ENCODE measurements around the gene U2AF1L4. TPM values are rescaled to one million over a fixed set of nuclear protein-coding genes. Genes with fewer than 3 reads are reported as not detected.

U2AF1L4 gene
- total RNA-seq, 1 donor from 2014 or later, result 27.4 TPM

DNA sequence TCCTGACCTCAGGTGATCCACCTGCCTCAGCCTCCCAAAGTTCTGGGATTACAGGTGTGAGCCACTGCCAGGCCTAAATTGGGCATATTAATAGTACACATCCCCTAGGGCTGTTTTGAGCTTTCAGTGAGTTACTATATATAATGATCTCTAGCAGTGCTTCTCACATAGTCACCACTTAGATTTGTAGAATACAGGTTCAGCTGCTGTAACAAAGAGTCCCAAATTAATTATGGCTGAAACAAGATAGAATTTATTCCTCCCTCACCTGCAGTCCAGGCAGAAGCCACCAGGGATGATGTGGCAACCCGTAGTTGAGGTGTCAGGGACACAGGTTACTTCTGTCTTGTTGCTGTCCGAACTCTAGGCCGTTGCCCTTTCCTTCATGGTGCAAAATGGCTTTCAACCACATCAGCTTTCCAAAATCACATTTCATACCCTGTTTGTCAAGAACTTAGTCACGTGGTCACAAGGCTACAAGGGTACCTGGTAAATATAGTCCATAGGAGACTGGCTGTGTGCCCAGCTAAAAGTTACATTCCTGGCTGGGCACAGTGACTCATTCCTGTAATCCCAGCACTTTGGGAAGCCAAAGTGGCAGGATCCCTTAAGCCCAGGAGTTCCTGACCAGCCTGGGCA, 15.6 kb upstream of the U2AF1L4 start:
- H3K9me3 Mint-ChIP-seq, result no peaks in the 10 kb centered on the region
- DNase-seq (ENCODE audit: low spot score), result no peak
- peaks cover 18% of the 10 kb centered on the region for H3K4me1 Mint-ChIP-seq (ENCODE audit: low read depth)
- H3K27me3 Mint-ChIP-seq (ENCODE audit: low read depth), result no peaks in the 10 kb centered on the region
- intact Hi-C loops (cut with micrococcal nuclease), result no loop called here
- H3K27ac Mint-ChIP-seq, result no peak overlapping the region
- H3K4me3 Mint-ChIP-seq (ENCODE audit: low read depth), result no peak overlapping the region
- H3K36me3 Mint-ChIP-seq (ENCODE audit: low read depth), result peaks cover 40% of the 10 kb centered on the region

DNA sequence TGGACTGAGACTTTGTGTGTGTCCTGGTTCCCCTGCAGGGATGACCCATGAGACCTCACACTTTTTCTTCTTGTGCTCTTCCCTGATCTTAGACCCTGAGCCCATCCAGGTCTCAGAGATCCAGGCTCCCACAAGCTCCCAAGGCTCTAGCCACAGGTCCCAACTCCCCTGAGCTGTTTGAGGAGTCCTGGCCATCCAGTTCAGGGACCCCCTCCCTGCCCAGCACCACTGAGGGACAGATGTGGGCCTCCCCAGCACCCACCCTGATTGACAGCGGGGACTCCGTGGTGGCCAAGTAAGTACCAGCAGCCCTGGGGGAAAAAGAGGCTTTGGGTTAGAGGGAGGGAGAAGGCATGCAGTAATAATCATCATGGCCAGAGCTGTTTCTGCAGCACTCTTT, 14.5 kb upstream of the U2AF1L4 start:
- no peaks in the 10 kb centered on the region for H3K9me3 Mint-ChIP-seq
- H3K27ac Mint-ChIP-seq, result peak overlapping the region; percentile 73
- peaks cover 21% of the 10 kb centered on the region for H3K4me1 Mint-ChIP-seq (ENCODE audit: low read depth)
- peaks cover 43% of the 10 kb centered on the region for H3K36me3 Mint-ChIP-seq (ENCODE audit: low read depth)
- no peak for DNase-seq (ENCODE audit: low spot score)
- no peaks in the 10 kb centered on the region for H3K27me3 Mint-ChIP-seq (ENCODE audit: low read depth)
- intact Hi-C loops (cut with micrococcal nuclease), result loop anchor here (2.0 to 5.0 kb wide), 2 partner anchors 15 to 358 kb away; partner anchors contain the start of genes ARHGAP33 and TBCB
- H3K4me3 Mint-ChIP-seq (ENCODE audit: low read depth), result peak overlapping the region; percentile 83

DNA sequence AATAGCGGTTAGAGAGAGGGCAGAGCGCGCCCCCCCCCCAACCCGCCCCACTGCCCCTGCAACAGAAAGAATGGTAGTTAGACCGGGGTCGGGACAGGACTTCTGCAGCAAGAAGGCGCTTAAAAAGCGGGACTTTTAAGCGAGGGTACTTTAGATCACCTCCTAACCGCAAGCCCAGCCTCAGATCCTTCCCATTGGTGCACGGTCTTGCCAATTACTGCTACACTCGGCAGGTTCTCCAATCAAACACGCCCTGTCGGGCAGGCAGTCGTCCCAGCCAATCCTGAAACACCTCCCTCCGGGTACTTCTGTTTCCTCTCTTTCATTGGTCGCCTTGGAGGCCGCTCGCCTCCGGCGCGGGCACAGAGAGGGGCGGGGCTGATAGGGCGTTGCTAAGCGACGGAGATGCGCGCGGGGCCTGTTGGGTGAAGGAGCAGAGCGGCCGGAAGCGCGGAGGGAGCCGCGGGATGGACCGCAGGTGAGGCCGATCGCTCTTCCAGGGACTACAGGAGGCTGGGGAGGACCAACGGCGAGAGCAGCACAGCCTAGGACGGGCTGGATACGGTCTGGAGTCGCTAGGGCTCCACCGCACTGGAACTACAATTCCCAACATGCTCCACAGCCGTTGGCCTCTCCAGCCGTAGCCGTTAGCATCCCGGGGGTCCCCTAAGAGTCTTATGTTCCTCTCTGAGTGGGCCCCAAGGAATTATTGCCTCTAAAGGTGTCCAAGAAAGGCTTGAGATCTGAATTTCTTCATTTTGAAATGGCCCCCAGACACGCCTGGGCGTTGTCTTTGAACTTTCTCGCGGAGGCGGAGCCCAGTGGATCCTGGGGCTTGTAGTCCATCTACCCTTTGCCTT, 12.8 kb upstream of the U2AF1L4 start, which contains the start of gene PROSER3:
Gene PROSER3 (plus strand): TSS at position 428 of the 860 bp plus-strand sequence. CDS start 40 bp downstream, at position 468.
- H3K9me3 Mint-ChIP-seq, result no peaks in the 10 kb centered on the region
- intact Hi-C loops (cut with micrococcal nuclease), result loop anchor here (1.0 to 5.0 kb wide), 5 partner anchors 10 to 359 kb away; partner anchors contain the start of genes ARHGAP33, LIN37 and TBCB
- H3K4me1 Mint-ChIP-seq (ENCODE audit: low read depth), result peaks cover 21% of the 10 kb centered on the region
- H3K4me3 Mint-ChIP-seq (ENCODE audit: low read depth), result peak within 1 kb of the TSS; percentile 83
- H3K36me3 Mint-ChIP-seq (ENCODE audit: low read depth), result peaks cover 48% of the 10 kb centered on the region
- H3K27me3 Mint-ChIP-seq (ENCODE audit: low read depth), result no peaks in the 10 kb centered on the region
- DNase-seq (ENCODE audit: low spot score), result peak; percentile 100
- H3K27ac Mint-ChIP-seq, result peak within 1 kb of the TSS; percentile 85

DNA sequence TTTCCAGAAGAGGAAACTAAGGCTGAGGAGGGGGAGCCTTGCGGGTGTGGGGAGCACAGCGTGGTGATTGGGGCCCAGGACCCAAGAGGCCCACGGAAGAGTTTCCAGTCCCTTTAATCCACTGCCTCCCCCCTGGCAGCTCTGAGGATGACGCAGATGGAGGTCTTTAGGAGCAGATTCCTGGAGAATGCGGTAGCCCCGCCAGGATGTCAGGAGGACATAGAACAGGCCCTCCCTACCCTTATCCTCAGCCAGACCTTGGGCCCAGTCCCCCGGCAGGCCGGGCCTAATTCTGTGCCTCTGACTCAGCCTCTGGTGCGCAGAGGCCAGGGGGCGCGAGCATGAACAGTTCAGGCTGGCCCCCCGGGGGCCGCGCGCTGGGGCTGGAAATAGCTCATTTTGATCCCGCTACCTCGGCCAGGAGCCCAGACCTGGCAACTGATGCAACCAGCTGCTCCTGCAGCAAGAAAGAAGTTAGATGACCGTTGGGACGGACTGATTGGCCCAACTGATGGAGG, 12.1 kb upstream of the U2AF1L4 start:
- intact Hi-C loops (cut with micrococcal nuclease), result loop anchor here (5.0 kb wide), 1 partner anchor 360 kb away; the partner anchor contains the start of gene TBCB
- DNase-seq (ENCODE audit: low spot score), result peak; percentile 29
- H3K27me3 Mint-ChIP-seq (ENCODE audit: low read depth), result no peaks in the 10 kb centered on the region
- H3K9me3 Mint-ChIP-seq, result no peaks in the 10 kb centered on the region
- H3K36me3 Mint-ChIP-seq (ENCODE audit: low read depth), result peaks cover 48% of the 10 kb centered on the region
- H3K4me3 Mint-ChIP-seq (ENCODE audit: low read depth), result peak overlapping the region; percentile 83
- H3K4me1 Mint-ChIP-seq (ENCODE audit: low read depth), result peaks cover 21% of the 10 kb centered on the region
- H3K27ac Mint-ChIP-seq, result peak overlapping the region; percentile 85

DNA sequence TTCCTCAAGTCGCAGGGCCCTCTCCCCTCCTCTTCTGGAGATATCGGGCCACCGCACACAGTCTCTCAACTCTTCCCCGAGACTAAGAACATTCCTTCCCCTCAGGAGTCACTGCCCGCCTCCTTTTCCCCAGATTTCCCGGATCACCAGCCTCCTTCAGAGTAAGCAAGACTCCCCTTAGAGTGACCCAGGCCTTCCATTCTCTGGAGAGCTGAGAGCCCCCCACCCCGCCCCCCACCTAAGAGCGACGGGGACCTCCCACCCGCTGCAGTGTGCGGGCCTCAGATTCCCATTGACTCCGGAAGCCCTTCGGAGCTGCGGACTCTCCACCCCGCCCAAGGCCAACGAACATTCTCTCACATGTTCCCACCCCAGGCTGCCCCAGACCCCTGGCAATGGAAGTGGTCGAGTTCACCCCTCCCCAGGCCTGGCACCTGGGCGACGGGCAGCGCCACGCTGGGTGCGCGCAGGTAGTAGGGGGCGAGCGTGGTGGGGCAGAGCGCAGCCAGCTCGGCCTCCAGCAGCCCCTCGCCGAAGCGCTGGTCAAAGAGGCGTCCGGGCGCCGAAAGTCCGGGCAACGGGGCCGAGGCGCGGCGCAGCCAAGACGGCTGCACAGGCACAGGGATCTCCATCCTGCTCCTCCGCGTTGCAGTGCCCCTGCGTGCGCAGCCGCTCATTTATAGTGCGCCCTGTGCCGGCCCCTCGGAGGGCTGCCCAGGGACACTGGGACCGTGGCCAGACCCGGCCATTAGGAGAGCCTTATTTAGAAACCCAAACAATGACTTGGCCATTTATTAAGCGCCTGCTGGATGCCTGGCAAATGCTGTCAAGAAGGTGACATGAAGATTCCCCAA, 11.4 kb upstream of the U2AF1L4 start, which contains the start of gene HSPB6:
Gene HSPB6 (minus strand): TSS at position 653 of the 854 bp plus-strand sequence. CDS start 21 bp downstream, at position 632.
- no peak for DNase-seq (ENCODE audit: low spot score)
- intact Hi-C loops (cut with micrococcal nuclease), result loop anchor here (5.0 kb wide), 1 partner anchor 361 kb away; the partner anchor contains the start of gene TBCB
- Mint-ChIP-seq H3K4me1 (ENCODE audit: low read depth) (peaks cover 21% of the 10 kb centered on the region), H3K36me3 (ENCODE audit: low read depth) (peaks cover 42% of the 10 kb centered on the region), H3K27me3 (ENCODE audit: low read depth) (no peaks in the 10 kb centered on the region), H3K9me3 (no peaks in the 10 kb centered on the region), H3K27ac (peak within 1 kb of the TSS; percentile 85), H3K4me3 (ENCODE audit: low read depth) (peak within 1 kb of the TSS; percentile 83)

DNA sequence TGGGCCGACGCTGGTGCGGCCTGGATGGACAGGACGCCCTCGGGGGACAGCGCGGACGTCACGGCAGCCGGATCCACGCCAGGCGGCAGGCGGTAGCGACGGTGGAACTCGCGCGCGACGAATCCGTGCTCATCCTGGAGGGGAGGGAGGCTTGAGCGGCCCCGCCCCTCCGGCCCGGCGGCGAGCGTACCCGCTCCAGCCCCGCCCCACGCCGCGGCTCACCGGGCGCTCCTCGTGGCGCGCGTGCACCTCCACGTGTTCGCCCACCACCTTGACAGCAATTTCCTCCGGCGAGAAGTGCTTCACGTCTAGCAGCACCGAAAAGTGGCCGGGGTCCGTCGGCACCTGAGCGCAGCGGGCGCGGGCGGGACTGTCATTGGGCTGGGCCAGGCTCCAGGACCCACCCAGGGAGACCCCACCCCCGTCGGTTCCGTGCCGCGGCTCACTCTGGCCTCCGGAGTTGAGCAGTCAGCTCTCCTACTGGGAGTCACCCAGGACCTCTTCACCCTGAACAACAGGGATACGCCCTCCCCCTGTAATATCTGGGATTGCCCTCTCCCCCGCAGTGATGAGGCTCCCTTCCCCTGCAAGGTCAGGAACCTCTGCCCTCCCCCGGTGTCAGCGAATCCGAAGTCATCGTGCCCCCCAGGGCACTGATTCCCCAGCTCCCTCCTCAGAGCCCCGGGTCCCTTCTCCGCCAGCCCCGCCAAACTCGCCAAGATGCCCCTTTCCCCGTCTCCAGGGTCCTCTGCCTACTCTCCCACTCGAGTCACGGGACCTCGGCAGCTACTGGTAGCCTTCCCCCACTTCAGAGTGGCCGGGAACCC, 10.5 kb upstream of the U2AF1L4 start:
- peaks cover 21% of the 10 kb centered on the region for H3K4me1 Mint-ChIP-seq (ENCODE audit: low read depth)
- H3K27ac Mint-ChIP-seq, result no peak overlapping the region
- DNase-seq (ENCODE audit: low spot score), result peak; percentile 40
- H3K27me3 Mint-ChIP-seq (ENCODE audit: low read depth), result no peaks in the 10 kb centered on the region
- H3K9me3 Mint-ChIP-seq, result no peaks in the 10 kb centered on the region
- peaks cover 37% of the 10 kb centered on the region for H3K36me3 Mint-ChIP-seq (ENCODE audit: low read depth)
- H3K4me3 Mint-ChIP-seq (ENCODE audit: low read depth), result no peak overlapping the region
- intact Hi-C loops (cut with micrococcal nuclease), result loop anchor here (5.0 kb wide), 1 partner anchor 362 kb away; the partner anchor contains the start of gene TBCB

DNA sequence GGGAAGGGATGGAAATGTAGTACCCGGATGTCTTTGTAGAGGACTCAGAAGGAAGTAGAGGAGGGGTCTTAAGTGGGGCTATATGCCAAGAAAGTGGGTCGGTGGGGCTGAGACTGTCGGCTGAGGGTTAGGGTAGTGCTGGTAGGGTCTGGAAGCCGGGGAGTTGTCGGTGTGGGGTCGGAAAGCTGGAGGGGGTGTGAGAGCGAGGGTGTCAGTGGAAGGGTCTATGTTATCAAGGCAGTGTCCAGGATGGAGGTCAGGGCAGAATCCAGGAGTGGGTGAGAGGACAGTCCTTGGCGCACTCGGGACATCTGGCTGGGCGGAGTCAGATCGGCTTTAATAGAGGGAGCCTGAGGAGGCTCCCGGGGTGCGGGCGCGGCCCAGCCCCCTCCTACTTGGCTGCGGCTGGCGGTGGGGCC, 9.9 kb upstream of the U2AF1L4 start:
- Mint-ChIP-seq H3K36me3 (ENCODE audit: low read depth) (peaks cover 31% of the 10 kb centered on the region), H3K27ac (no peak overlapping the region), H3K9me3 (no peaks in the 10 kb centered on the region), H3K4me3 (ENCODE audit: low read depth) (peak overlapping the region; percentile 49), H3K4me1 (ENCODE audit: low read depth) (peaks cover 19% of the 10 kb centered on the region), H3K27me3 (ENCODE audit: low read depth) (no peaks in the 10 kb centered on the region)
- no peak for DNase-seq (ENCODE audit: low spot score)
- intact Hi-C loops (cut with micrococcal nuclease), result loop anchor here (5.0 kb wide), 1 partner anchor 362 kb away; the partner anchor contains the start of gene TBCB

DNA sequence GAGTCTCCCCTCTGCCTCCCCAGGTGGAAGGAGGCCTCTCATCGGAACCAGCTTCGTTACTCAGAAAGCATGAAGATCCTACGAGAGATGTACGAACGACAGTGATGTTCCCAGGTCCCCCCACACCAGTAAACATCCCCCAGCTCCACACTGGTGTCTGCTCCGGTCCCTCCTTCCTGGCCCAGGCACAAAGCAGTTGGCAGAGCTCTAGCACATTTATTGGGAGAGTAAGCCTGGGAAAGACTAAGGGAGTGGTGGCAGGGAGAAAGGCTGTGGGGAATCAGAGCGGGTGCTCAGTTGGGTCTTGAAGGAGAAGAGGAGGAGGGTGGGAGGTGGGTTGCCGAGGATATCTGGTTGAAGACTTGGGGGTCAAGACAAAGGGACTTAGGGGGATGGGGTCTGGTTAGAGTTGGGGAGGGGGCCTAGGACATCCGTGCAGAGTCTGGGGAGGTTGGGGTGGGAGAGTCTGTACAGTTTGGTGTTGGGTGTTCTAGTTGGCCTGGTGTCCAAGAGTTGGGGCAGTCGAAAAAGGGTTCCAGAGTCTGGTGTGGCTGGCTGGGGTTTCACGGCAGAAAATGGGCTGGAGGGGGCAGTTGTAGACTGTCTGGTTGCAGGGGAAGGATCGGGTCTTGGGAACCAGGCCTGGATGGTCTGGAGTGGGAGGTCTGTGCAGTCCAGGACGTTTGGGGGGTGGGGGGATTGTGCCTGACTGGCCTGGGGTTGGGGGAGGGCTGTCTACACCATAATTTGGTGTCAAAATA, 9.3 kb upstream of the U2AF1L4 start:
- H3K4me3 Mint-ChIP-seq (ENCODE audit: low read depth), result no peak overlapping the region
- H3K27ac Mint-ChIP-seq, result no peak overlapping the region
- H3K9me3 Mint-ChIP-seq, result no peaks in the 10 kb centered on the region
- no peak for DNase-seq (ENCODE audit: low spot score)
- peaks cover 21% of the 10 kb centered on the region for H3K4me1 Mint-ChIP-seq (ENCODE audit: low read depth)
- H3K36me3 Mint-ChIP-seq (ENCODE audit: low read depth), result peaks cover 27% of the 10 kb centered on the region
- H3K27me3 Mint-ChIP-seq (ENCODE audit: low read depth), result no peaks in the 10 kb centered on the region
- intact Hi-C loops (cut with micrococcal nuclease), result loop anchor here (5.0 kb wide), 1 partner anchor 363 kb away; the partner anchor contains the start of gene TBCB

DNA sequence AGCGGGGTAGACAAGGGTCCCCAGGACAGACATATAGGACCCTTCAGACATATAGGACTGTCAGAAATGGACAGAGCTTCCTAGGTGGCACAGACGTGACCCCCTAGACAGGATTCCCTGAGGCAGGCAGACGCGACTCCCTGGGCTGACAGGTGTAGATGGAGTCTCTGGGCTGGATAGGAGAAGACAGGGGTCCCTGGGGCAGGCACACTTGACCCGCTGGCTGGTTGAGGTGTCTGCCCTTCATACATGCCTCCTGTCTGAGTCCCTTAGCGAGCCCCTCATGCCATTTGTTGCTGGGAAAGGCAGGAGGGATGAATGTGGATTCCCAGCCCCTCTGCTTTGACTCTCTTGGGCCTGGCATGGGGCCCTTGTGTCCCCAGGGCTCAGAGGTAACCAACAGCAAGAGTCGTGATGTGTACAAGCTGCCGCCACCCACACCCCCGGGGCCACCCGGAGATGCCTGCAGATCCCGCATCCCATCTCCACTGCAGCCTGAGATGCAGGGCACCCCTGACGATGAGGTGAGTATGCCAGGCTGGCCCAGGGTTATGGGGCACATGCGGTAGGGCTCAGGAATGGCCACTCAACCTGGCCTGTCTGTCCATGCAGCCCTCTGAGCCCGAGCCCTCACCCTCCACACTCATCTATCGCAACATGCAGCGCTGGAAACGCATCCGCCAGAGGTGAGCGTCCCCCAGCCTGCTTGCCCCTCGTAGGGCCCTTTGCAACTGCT, 8.6 kb upstream of the U2AF1L4 start:
- Mint-ChIP-seq H3K36me3 (ENCODE audit: low read depth) (peaks cover 22% of the 10 kb centered on the region), H3K27me3 (ENCODE audit: low read depth) (no peaks in the 10 kb centered on the region), H3K9me3 (no peaks in the 10 kb centered on the region), H3K4me1 (ENCODE audit: low read depth) (peaks cover 18% of the 10 kb centered on the region), H3K27ac (no peak overlapping the region), H3K4me3 (ENCODE audit: low read depth) (no peak overlapping the region)
- intact Hi-C loops (cut with micrococcal nuclease), result no loop called here
- DNase-seq (ENCODE audit: low spot score), result no peak

DNA sequence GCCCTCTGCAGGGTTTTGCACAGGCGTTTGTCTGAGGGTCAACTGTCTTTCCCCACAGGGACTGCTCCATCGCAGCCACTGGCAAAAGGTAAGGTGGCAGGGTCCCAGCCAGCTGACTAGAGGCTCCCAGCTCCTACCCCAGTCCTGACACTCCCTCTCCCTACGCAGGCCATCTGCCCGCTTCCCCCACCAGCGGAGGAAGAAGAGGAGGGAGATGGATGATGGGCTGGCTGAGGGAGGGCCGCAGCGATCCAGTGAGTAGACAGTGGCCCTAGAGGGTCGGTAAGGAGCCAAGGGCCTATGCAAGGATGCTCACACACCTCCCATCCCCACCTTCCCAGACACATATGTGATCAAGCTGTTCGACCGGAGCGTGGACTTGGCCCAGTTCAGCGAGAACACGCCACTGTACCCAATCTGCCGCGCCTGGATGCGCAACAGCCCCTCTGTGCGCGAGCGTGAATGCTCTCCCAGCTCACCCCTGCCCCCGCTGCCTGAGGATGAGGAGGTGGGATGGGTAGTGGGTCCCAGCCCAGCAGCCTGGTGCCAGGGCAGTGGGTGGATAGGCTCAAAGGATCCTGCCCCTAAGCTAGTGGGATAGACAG, 7.6 kb upstream of the U2AF1L4 start:
- Mint-ChIP-seq H3K4me3 (ENCODE audit: low read depth) (no peak overlapping the region), H3K9me3 (no peaks in the 10 kb centered on the region), H3K4me1 (ENCODE audit: low read depth) (peaks cover 23% of the 10 kb centered on the region), H3K27ac (no peak overlapping the region), H3K36me3 (ENCODE audit: low read depth) (peaks cover 25% of the 10 kb centered on the region), H3K27me3 (ENCODE audit: low read depth) (no peaks in the 10 kb centered on the region)
- intact Hi-C loops (cut with micrococcal nuclease), result no loop called here
- DNase-seq (ENCODE audit: low spot score), result no peak

Measured in activated T-helper 2 cell treated with anti-CD3 and anti-CD28 coated beads, Interferon-gamma antibody, Interleukin-2, Interleukin-4, amounts not matched to agents 10 μg/mL and 5 μg/mL and 100 μg/mL, durations not matched to agents 14 hours and 24 hours and 36 hours (primary cell).